H1 (cell line): ENCODE measurements around the gene ISG15. TPM values are rescaled to one million over a fixed set of nuclear protein-coding genes. Genes with fewer than 3 reads are reported as not detected.

Source experiments
- BACH1 ChIP-seq: IDR thresholded peaks from 2 replicates; pipeline ENCODE4 v1.6.1; 2012; ENCODE audit warnings: low read length, improper control_type of control experiment
- CHD7 ChIP-seq: fragments of 300-600 bp; sonication (generic); IDR thresholded peaks from 2 replicates; pipeline ENCODE4 v1.7.1; 2012; ENCODE audit warnings: low read length, moderate library complexity, mild to moderate bottlenecking, inconsistent platforms; ENCODE audit not compliant: insufficient replicate concordance
- EZH2 ChIP-seq: fragments of 200-600 bp; sonication (generic); IDR thresholded peaks from 2 replicates; pipeline ENCODE4 v1.7.1; 2012; ENCODE audit warnings: low read depth, mild to moderate bottlenecking, moderate library complexity, low read length, inconsistent platforms; ENCODE audit not compliant: severe bottlenecking
- GABPA ChIP-seq: IDR thresholded peaks from 2 replicates; pipeline ENCODE4 v1.6.1; 2011; ENCODE audit warnings: mild to moderate bottlenecking, low read length, moderate library complexity, borderline replicate concordance; ENCODE audit not compliant: insufficient read depth
- POLR2A ChIP-seq, 2 experiments: IDR thresholded peaks; 1 replicate in 1 of 2; 2 replicates in 1 of 2; pipeline ENCODE4 v1.6.1; 2011; ENCODE audit warnings: low read depth in 2 of 2, low read length in 2 of 2, mild to moderate bottlenecking in 2 of 2; ENCODE audit errors: control extremely low read depth in 1 of 2
- POLR2AphosphoS5 ChIP-seq: IDR thresholded peaks from 2 replicates; pipeline ENCODE4 v1.6.1; 2011; ENCODE audit warnings: low read depth, low read length
- SUZ12 ChIP-seq: fragments of 200-600 bp; sonication (generic); IDR thresholded peaks from 2 replicates; pipeline ENCODE4 v1.6.1; 2012; ENCODE audit warnings: mild to moderate bottlenecking, inconsistent platforms, low read length, moderate library complexity, mixed read lengths
- TCF12 ChIP-seq: IDR thresholded peaks from 2 replicates; pipeline ENCODE4 v1.6.1; 2011; ENCODE audit warnings: low read depth, mild to moderate bottlenecking, low read length
- YY1 ChIP-seq: IDR thresholded peaks from 2 replicates; pipeline ENCODE4 v1.6.1; 2011; ENCODE audit warnings: low read depth, mild to moderate bottlenecking, low read length
- polyA plus RNA-seq, 7 experiments: library from polyadenylated mRNA; depleted of rRNA in 3 of 7; stranded (reverse) in 5 of 7; unstranded in 2 of 7; fragments of >200 nt in 5 of 7; fragments of 200-250 nt in 2 of 7; gene quantifications; 1 replicate in 5 of 7; 2 replicates in 1 of 7; 4 replicates in 1 of 7; pipeline versions ENCODE4 v1.2.1 to v1.2.3, GENCODE V29; 2011 to 2013; ENCODE audit warnings: missing spikeins in 2 of 7, mixed read lengths in 2 of 7
- total RNA-seq: library from RNA; stranded (reverse); fragmentation: NEBNext Ultra II Directional; extraction: Animal tissue kit (Norgen Biotek cat#: 25700); gene quantifications from 2 replicates; pipeline ENCODE4 v1.2.1, GENCODE V29; 2021

The ISG15 gene
- total and polyA plus RNA-seq, 2 of the 8 experiments (the other 6 are each of a cell fraction or from before 2014, with no cell fraction given) = 29.3 to 121 TPM

GRCh38 chr1:1040004-1040991 lies 27.0 kb downstream of the ISG15 start (continued):
- TF ChIP-seq CHD7 (no peak), YY1 (no peak), BACH1 (peak; percentile 80), TCF12 (no peak), SUZ12 (peak; percentile 42; the same call in 1 of the 2 replicates), POLR2AphosphoS5 (no peak), EZH2 (no peak), GABPA (peak; percentile 57; the same call in 1 of the 2 replicates), POLR2A (IDR thresholded peaks at IDR 0.05; ENCODE audit: control extremely low read depth in 1 of 2, low read depth in 2 of 2, low read length in 2 of 2) (no peak)
